ENCODE measurements around the gene CLCA2. TPM values are rescaled to one million over a fixed set of nuclear protein-coding genes. Genes with fewer than 3 reads are reported as not detected.

The CLCA2 gene
- polyA plus RNA-seq, 3 donors, result not detected

- Histone ChIP-seq H3K36me3 (replicated peaks in 1 of 2; ENCODE audit: control insufficient read depth in 1 of 2, insufficient read depth in 2 of 2, low read length in 2 of 2) (no peaks in the 10 kb centered on the region), H3K9ac (ENCODE audit: insufficient read depth, low read length, poor library complexity, severe bottlenecking) (no peak overlapping the region), H3K4me3 (replicated peaks in 1 of 3; ENCODE audit: low read depth in 2 of 3, low read length in 3 of 3) (no peak overlapping the region), H3K4me2 (replicated peaks; ENCODE audit: extremely low read depth, low read length, poor library complexity, severe bottlenecking) (no peak overlapping the region), H3K27me3 (ENCODE audit: control insufficient read depth in 2 of 2, insufficient read depth in 2 of 2, low read length in 2 of 2) (no peaks in the 10 kb centered on the region), H3K79me2 (ENCODE audit: insufficient read depth, low read length) (no peaks in the 10 kb centered on the region), H4K20me1 (ENCODE audit: insufficient read depth, low read length) (no peaks in the 10 kb centered on the region), H2AFZ (ENCODE audit: insufficient read depth, low read depth, low read length, poor library complexity, severe bottlenecking) (no peak overlapping the region), H3K27ac (ENCODE audit: low read depth in 1 of 2, low read length in 2 of 2) (no peak overlapping the region), H3K9me3 (replicated peaks in 1 of 2; ENCODE audit: control insufficient read depth in 1 of 2, insufficient read depth in 1 of 2, low read length in 2 of 2) (no peaks in the 10 kb centered on the region), H3K4me1 (ENCODE audit: control insufficient read depth in 1 of 2, insufficient read depth in 2 of 2, low read length in 2 of 2) (no peaks in the 10 kb centered on the region)
- Mint-ChIP-seq H3K4me1 (peaks cover 5% of the 10 kb centered on the region), H3K27me3 (ENCODE audit: low read depth in 3 of 3) (peaks cover 0 to 2% (median 0%) of the 10 kb centered on the region in 3 donors), H3K9me3 (peaks cover 0 to 3% (median 0%) of the 10 kb centered on the region in 7 donors), H3K36me3 (no peaks in the 10 kb centered on the region), H3K27ac (peak overlapping the region in 1 of 7 donors; percentile 25), H3K4me3 (no peak overlapping the region)
- no peak for DNase-seq
- no peak for TF ChIP-seq CTCF (IDR thresholded peaks at IDR 0.05)
- intact Hi-C loops (cut with micrococcal nuclease), result loop anchor here in 1 of 2 donors (10.0 kb wide), 1 partner anchor 116 kb away; no protein-coding TSS in a partner anchor
Observed at GRCh38 chr1:86388777-86389176, 35.2 kb upstream of the CLCA2 start.

- no peaks in the 10 kb centered on the region for H4K20me1 ChIP-seq (ENCODE audit: insufficient read depth, low read length)
- H3K27me3 Mint-ChIP-seq (ENCODE audit: low read depth in 3 of 3), result peaks cover 0 to 2% (median 0%) of the 10 kb centered on the region in 3 donors
- H3K36me3 Mint-ChIP-seq, result no peaks in the 10 kb centered on the region
- no peak overlapping the region for H3K4me3 Mint-ChIP-seq
- H3K4me3 ChIP-seq (replicated peaks in 1 of 3; ENCODE audit: low read depth in 2 of 3, low read length in 3 of 3), result no peak overlapping the region
- intact Hi-C loops (cut with micrococcal nuclease), result loop anchor here in 1 of 2 donors (10.0 kb wide), 1 partner anchor 115 kb away; no protein-coding TSS in a partner anchor
- H3K4me1 Mint-ChIP-seq, result peaks cover 5% of the 10 kb centered on the region
- TF ChIP-seq CTCF (IDR thresholded peaks at IDR 0.05), result no peak
- peak overlapping the region in 2 of 7 donors; percentile 39 to 81 for H3K27ac Mint-ChIP-seq
- H3K9me3 ChIP-seq (replicated peaks in 1 of 2; ENCODE audit: control insufficient read depth in 1 of 2, insufficient read depth in 1 of 2, low read length in 2 of 2), result no peaks in the 10 kb centered on the region
- no peaks in the 10 kb centered on the region for H3K27me3 ChIP-seq (ENCODE audit: control insufficient read depth in 2 of 2, insufficient read depth in 2 of 2, low read length in 2 of 2)
- no peaks in the 10 kb centered on the region for H3K4me1 ChIP-seq (ENCODE audit: control insufficient read depth in 1 of 2, insufficient read depth in 2 of 2, low read length in 2 of 2)
- H3K79me2 ChIP-seq (ENCODE audit: insufficient read depth, low read length), result no peaks in the 10 kb centered on the region
- H2AFZ ChIP-seq (ENCODE audit: insufficient read depth, low read depth, low read length, poor library complexity, severe bottlenecking), result no peak overlapping the region
- H3K9ac ChIP-seq (ENCODE audit: insufficient read depth, low read length, poor library complexity, severe bottlenecking), result no peak overlapping the region
- H3K36me3 ChIP-seq (replicated peaks in 1 of 2; ENCODE audit: control insufficient read depth in 1 of 2, insufficient read depth in 2 of 2, low read length in 2 of 2), result no peaks in the 10 kb centered on the region
- H3K27ac ChIP-seq (ENCODE audit: low read depth in 1 of 2, low read length in 2 of 2), result no peak overlapping the region
- H3K9me3 Mint-ChIP-seq, result peaks cover 0 to 3% (median 0%) of the 10 kb centered on the region in 7 donors
- DNase-seq, result no peak
- H3K4me2 ChIP-seq (replicated peaks; ENCODE audit: extremely low read depth, low read length, poor library complexity, severe bottlenecking), result no peak overlapping the region
Observed at GRCh38 chr1:86389307-86389706, 34.7 kb upstream of the CLCA2 start.

Measured in CD14-positive monocyte (primary cell).